ENCODE measurements around the gene CCDC12. TPM values are rescaled to one million over a fixed set of nuclear protein-coding genes. Genes with fewer than 3 reads are reported as not detected.

The CCDC12 gene
- total and polyA plus RNA-seq, 2 of the 13 experiments (the other 11 are each of a cell fraction or from before 2014, with no cell fraction given), result 30.1 to 49.5 TPM

DNA sequence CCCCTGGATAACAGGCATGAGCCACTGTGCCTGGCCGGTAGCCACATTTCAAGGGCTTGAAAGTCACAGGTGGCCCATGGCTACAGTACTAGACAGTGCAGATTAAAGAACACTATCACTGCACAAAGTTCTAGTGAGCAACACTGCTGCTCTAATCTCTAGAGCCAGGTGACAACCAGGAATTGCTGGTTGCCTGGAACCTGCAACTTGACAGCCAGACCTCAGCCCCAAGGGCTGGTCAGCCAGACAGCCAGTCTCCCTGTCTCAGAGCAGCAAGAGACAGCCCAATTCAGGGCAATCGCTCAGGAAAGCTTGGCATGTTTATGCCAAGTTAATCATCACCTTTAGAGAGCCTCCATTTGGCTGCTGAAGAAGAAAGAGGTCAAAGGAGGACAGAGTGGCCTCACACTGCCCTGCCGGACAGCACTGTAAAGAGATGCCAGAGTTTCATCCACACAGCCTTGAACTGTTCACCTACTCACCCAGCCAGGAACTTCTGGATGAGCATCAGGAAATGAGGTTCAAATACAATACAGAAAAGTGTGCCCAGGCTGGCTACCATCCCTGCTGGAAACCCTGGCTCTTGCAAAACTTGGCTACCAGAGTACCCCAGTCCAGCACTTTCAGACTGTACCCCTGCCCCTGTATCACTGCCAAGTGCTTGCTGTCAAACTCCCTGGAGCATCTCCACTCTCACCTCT, 6.0 kb downstream of the CCDC12 start (continued):
- TF ChIP-seq, protein P1, sequence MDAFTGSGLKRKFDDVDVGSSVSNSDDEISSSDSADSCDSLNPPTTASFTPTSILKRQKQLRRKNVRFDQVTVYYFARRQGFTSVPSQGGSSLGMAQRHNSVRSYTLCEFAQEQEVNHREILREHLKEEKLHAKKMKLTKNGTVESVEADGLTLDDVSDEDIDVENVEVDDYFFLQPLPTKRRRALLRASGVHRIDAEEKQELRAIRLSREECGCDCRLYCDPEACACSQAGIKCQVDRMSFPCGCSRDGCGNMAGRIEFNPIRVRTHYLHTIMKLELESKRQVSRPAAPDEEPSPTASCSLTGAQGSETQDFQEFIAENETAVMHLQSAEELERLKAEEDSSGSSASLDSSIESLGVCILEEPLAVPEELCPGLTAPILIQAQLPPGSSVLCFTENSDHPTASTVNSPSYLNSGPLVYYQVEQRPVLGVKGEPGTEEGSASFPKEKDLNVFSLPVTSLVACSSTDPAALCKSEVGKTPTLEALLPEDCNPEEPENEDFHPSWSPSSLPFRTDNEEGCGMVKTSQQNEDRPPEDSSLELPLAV (CRISPR knock-in tag; conservative IDR thresholded peaks at IDR 0.05; ENCODE audit: low read depth), result no peak
- TF ChIP-seq ZNF432 (CRISPR knock-in tag; IDR thresholded peaks at IDR 0.05; ENCODE audit: borderline replicate concordance) (no peak), KDM2A (CRISPR knock-in tag; IDR thresholded peaks at IDR 0.05; ENCODE audit: borderline replicate concordance, low read depth) (peak; percentile 61), SPEN (CRISPR knock-in tag; IDR thresholded peaks at IDR 0.05; ENCODE audit: low read depth) (peak; percentile 62; the same call in 1 of the 2 replicates), ZKSCAN8 (CRISPR knock-in tag; IDR thresholded peaks at IDR 0.05; ENCODE audit: borderline replicate concordance) (peak; percentile 60; the same call in 1 of the 2 replicates), BRCA1 (CRISPR knock-in tag; IDR thresholded peaks at IDR 0.05) (no peak), ZNF788 (CRISPR knock-in tag; IDR thresholded peaks at IDR 0.05; ENCODE audit: borderline replicate concordance) (no peak), ZNF670 (CRISPR knock-in tag; IDR thresholded peaks at IDR 0.05; ENCODE audit: borderline replicate concordance) (peak; percentile 68; the same call in 1 of the 2 replicates), ZNF12 (CRISPR knock-in tag; IDR thresholded peaks at IDR 0.05) (no peak), PHF5A (CRISPR knock-in tag; IDR thresholded peaks at IDR 0.05; ENCODE audit: low read depth, unreplicated experiment) (peak; percentile 87), ZNF761 (CRISPR knock-in tag; conservative IDR thresholded peaks at IDR 0.05) (no peak), ARNTL (CRISPR knock-in tag; IDR thresholded peaks at IDR 0.05) (no peak), TSC22D2 (CRISPR knock-in tag; IDR thresholded peaks at IDR 0.05; ENCODE audit: borderline replicate concordance) (no peak)
- TF ChIP-seq, protein P2, sequence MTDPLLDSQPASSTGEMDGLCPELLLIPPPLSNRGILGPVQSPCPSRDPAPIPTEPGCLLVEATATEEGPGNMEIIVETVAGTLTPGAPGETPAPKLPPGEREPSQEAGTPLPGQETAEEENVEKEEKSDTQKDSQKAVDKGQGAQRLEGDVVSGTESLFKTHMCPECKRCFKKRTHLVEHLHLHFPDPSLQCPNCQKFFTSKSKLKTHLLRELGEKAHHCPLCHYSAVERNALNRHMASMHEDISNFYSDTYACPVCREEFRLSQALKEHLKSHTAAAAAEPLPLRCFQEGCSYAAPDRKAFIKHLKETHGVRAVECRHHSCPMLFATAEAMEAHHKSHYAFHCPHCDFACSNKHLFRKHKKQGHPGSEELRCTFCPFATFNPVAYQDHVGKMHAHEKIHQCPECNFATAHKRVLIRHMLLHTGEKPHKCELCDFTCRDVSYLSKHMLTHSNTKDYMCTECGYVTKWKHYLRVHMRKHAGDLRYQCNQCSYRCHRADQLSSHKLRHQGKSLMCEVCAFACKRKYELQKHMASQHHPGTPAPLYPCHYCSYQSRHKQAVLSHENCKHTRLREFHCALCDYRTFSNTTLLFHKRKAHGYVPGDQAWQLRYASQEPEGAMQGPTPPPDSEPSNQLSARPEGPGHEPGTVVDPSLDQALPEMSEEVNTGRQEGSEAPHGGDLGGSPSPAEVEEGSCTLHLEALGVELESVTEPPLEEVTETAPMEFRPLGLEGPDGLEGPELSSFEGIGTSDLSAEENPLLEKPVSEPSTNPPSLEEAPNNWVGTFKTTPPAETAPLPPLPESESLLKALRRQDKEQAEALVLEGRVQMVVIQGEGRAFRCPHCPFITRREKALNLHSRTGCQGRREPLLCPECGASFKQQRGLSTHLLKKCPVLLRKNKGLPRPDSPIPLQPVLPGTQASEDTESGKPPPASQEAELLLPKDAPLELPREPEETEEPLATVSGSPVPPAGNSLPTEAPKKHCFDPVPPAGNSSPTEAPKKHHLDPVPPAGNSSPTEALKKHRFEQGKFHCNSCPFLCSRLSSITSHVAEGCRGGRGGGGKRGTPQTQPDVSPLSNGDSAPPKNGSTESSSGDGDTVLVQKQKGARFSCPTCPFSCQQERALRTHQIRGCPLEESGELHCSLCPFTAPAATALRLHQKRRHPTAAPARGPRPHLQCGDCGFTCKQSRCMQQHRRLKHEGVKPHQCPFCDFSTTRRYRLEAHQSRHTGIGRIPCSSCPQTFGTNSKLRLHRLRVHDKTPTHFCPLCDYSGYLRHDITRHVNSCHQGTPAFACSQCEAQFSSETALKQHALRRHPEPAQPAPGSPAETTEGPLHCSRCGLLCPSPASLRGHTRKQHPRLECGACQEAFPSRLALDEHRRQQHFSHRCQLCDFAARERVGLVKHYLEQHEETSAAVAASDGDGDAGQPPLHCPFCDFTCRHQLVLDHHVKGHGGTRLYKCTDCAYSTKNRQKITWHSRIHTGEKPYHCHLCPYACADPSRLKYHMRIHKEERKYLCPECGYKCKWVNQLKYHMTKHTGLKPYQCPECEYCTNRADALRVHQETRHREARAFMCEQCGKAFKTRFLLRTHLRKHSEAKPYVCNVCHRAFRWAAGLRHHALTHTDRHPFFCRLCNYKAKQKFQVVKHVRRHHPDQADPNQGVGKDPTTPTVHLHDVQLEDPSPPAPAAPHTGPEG (CRISPR knock-in tag; IDR thresholded peaks at IDR 0.05), result 0 out of 2 replicates have a peak, but pooled peaks have one; percentile 69
- TF ChIP-seq, protein P3, sequence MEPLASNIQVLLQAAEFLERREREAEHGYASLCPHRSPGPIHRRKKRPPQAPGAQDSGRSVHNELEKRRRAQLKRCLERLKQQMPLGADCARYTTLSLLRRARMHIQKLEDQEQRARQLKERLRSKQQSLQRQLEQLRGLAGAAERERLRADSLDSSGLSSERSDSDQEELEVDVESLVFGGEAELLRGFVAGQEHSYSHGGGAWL (CRISPR knock-in tag; IDR thresholded peaks at IDR 0.05), result no peak
- TF ChIP-seq, protein P4, sequence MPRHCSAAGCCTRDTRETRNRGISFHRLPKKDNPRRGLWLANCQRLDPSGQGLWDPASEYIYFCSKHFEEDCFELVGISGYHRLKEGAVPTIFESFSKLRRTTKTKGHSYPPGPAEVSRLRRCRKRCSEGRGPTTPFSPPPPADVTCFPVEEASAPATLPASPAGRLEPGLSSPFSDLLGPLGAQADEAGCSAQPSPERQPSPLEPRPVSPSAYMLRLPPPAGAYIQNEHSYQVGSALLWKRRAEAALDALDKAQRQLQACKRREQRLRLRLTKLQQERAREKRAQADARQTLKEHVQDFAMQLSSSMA (CRISPR knock-in tag; IDR thresholded peaks at IDR 0.05), result no peak
- TF ChIP-seq, protein P5, sequence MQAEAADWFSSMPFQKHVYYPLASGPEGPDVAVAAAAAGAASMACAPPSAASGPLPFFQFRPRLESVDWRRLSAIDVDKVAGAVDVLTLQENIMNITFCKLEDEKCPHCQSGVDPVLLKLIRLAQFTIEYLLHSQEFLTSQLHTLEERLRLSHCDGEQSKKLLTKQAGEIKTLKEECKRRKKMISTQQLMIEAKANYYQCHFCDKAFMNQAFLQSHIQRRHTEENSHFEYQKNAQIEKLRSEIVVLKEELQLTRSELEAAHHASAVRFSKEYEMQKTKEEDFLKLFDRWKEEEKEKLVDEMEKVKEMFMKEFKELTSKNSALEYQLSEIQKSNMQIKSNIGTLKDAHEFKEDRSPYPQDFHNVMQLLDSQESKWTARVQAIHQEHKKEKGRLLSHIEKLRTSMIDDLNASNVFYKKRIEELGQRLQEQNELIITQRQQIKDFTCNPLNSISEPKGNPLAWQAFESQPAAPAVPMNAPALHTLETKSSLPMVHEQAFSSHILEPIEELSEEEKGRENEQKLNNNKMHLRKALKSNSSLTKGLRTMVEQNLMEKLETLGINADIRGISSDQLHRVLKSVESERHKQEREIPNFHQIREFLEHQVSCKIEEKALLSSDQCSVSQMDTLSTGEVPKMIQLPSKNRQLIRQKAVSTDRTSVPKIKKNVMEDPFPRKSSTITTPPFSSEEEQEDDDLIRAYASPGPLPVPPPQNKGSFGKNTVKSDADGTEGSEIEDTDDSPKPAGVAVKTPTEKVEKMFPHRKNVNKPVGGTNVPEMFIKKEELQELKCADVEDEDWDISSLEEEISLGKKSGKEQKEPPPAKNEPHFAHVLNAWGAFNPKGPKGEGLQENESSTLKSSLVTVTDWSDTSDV (CRISPR knock-in tag; IDR thresholded peaks at IDR 0.05), result no peak
